Left lobe of liver (tissue), 2 donors: ENCODE data around the gene YAF2. TPM values are rescaled to one million over a fixed set of nuclear protein-coding genes. Genes with fewer than 3 reads are reported as not detected.
"Not testable (repeated sequence)": the region's sequence is repeated elsewhere in the genome, so short reads cannot be mapped to it uniquely, and the experiment has no call there.

Experiments
- ATAC-seq: fragments of 200-7000 bp; cut with Tn5 transposase; one replicate; pipeline ENCODE4 v1.9.1; 2020; ENCODE audit warnings: mild to moderate bottlenecking, moderate library complexity
- DNase-seq: peaks from one replicate; pipeline ENCODE4 v3.0.0-alpha.2; 2020; ENCODE audit warnings: low spot score
- total RNA-seq: library from RNA; stranded (reverse); gene quantifications from one replicate; pipeline ENCODE4 v1.2.1, GENCODE V29; 2021
- donor health status: DM: no; HTN: no; CAD: no; lungs with moderate emphysema.
- donor health status: DM: no; HTN: yes; CAD: no.

The YAF2 gene
- total RNA-seq, 1 donor from 2014 or later = 22.5 TPM

- DNase-seq = no peak
- ATAC-seq = no peak
These were observed 39.0 kb downstream of the YAF2 start for GRCh38 chr12:42199007-42199406.

DNA sequence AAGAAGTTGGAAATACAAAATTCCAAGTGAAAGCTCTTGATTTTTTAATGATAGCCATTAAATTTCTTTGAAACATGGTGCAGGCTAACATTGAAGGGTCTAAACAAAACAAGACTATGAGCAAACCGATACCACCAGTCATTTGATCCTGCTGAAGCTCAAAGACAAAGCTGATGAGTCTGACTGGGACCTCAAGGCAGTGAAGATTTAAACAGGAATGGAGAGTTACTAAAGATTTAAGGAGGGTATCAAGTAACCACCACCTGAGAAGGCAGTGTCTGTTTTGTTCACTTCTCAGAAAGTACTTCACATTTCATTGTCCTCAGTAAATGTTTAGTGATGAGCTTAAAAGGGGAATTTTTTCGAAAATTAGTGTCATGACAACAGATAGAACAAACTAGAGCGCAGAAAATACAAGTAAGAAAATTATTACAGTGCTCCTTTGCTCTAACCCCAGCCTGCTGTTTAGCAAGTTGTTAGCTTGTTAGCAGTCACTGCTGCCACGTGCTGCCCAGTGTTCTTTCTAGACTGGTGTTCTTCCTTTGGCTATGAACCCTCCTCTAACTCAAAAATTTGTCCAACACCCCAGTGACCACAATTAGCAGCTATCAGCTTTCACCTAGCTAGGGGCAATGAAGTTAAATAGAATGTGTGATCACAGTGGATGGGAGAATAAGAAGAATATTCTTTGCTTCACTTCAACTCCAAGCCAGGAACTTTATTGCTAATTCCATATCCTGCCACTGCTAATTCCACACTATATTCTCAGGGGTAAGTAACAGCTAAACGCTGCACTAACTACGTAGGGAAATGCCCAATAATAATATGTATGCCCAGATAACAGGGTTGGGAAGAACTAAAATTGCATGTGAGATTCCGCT is 41.1 kb downstream of the YAF2 start:
- no peak for ATAC-seq
- DNase-seq = no peak

GRCh38 chr12:42192686-42193085 is 45.4 kb downstream of the YAF2 start:
- ATAC-seq = no peak
- no peak for DNase-seq

- DNase-seq (no peak), ATAC-seq (no peak)
These were observed 45.8 kb downstream of the YAF2 start for GRCh38 chr12:42192258-42192657.

GRCh38 chr12:42190376-42190775 is 47.7 kb downstream of the YAF2 start:
- DNase-seq = no peak
- no peak for ATAC-seq

- ATAC-seq = not testable (repeated sequence)
These were observed 49.8 kb downstream of the YAF2 start for GRCh38 chr12:42188275-42188674.

GRCh38 chr12:42187799-42188198 is 50.2 kb downstream of the YAF2 start:
- DNase-seq (no peak), ATAC-seq (no peak)

More at GRCh38 chr12:42188275-42188674, 49.8 kb downstream of the YAF2 start:
- not testable (repeated sequence) for DNase-seq

GRCh38 chr12:42186793-42187192 is 51.3 kb downstream of the YAF2 start:
- no peak for DNase-seq

GRCh38 chr12:42182394-42182793 is 55.7 kb downstream of the YAF2 start:
- DNase-seq (no peak), ATAC-seq (peak; percentile 20)

More at GRCh38 chr12:42186793-42187192, 51.3 kb downstream of the YAF2 start:
- ATAC-seq = no peak

DNA sequence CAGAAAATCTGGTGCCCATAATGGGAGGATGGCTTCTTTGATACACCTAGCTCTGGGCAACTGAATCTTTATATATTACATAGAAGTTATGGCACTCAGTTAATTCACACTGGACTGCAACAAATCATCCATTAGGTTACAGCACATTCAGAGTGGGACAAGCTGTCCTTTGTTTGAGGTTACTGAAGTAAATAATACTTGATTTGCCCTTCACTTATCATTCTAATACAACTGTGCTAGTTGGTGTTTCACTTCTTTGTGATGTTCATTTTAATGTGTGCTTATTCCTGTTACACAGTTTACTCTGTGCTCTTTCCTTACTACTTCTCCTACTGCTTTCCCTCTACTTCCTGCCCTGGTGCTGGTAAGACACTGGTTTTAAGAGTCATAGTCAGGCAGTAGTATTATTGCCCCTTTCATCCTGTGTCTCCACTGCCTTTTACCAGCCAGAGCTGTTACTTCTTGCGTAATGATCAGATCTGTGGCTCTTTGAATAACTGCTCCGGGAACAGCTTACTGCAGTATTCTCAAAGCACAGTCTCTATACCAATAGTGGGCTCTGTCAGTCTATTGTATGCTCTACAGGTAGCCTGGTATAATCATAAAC is 57.0 kb downstream of the YAF2 start:
- DNase-seq (no peak), ATAC-seq (peak; percentile 82)

DNA sequence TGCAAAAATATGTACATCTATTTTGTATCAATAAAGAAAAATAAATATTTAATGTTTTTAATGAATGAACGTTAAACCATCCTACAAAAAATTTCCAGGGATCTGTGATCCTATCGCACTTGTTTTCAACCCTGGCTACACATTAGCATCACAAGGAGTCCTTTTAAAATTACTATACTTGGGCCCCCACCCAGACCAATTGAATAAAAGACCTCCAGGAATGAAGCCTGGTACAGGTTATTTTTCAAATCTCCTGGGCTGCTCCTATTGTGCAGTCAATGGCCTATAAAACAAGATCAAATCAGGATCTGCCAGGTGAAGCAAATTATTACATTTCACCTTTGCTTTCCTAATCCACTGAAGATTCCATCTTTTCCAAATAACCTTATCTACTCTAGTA is 59.9 kb downstream of the YAF2 start:
- no peak for ATAC-seq
- DNase-seq = no peak

DNA sequence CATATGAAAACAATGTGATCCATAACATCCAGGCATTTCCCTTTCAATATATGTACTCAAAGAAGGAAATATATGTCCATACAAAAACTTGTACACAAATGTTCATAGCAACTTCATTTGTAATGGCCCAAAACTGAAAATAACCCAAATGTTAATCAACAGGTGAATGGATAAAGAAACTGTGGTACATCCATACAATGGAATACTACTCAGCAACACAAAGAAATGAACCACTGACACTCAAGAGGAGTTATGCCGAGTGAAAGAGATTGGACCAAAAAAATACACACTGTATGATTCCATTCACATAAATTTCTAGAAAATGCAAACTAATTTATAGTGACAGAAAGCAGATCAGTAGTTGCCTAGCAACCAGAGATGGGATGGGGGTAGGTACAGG is 63.1 kb downstream of the YAF2 start:
- DNase-seq (no peak), ATAC-seq (no peak)

DNA sequence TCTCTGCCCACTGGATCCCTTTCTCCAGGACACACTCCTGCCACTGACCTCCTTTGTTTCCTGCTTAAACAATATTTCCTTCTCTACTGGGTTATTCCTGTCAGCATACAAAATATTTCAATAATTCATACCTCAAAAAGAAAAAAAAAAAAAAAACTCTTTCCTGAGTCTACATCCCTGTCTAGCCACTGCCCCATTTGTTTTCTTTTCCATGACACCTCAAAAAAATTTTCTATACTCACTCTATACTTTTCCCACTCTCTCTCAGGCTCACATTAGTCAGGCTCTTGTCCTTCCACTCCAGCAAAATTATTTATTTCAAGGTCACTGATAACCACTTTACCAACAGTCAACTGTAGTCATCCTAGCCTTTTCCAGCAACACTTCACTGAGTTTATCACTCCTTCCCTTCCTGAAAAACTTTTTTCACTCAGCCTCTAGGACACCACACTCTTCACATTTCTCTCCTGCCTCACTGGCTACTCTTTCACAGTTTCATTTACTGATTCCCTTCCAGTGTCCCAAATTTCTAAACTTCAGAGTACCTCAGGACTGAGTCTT is 64.0 kb downstream of the YAF2 start:
- ATAC-seq = no peak
- no peak for DNase-seq

GRCh38 chr12:42172441-42173210 is 65.4 kb downstream of the YAF2 start:
- no peak for DNase-seq
- no peak for ATAC-seq

GRCh38 chr12:42167711-42168110 is 70.3 kb downstream of the YAF2 start:
- DNase-seq (no peak), ATAC-seq (no peak)

DNA sequence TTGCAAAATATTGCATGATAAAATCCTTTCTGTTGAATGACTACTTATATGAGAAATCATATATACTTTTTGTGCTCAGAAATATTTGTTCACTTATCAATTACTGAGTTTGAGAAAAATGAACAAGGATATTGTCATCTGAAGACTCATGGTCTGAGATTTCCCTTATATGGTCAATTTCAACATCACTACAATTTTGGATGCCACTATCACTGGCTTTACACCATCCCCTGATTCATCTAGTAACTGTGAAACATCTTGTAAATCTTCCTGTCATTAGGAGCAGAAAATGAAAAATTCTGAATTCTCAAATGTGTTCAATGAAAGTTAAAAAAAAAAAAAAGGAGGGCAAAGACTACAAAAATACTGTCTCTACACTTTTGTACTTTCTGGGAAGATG is 71.5 kb downstream of the YAF2 start:
- no peak for ATAC-seq
- DNase-seq = no peak

- DNase-seq = no peak
- peak; percentile 85 for ATAC-seq
These were observed 74.1 kb downstream of the YAF2 start for GRCh38 chr12:42163913-42164312.

GRCh38 chr12:42162965-42163364 is 75.1 kb downstream of the YAF2 start:
- no peak for DNase-seq
- ATAC-seq = no peak

DNA sequence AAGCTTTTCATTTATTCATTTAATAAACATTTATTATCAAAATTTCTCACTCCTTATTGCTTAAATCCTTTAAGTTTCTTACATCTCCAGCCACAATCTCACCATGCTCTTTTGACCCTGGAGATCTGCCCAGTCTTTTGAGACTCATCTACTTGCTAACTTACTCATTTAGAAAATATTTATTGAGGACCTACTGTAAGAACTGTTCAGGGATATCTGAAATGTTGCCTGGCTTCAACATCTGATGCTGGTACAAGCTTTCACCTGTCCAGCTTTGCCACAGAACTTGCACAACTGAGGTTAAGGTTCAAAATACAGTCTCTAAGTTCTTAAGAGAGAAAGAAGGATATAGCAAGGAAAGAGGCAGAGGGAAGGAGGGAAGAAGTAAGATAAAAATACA is 75.9 kb downstream of the YAF2 start:
- DNase-seq = no peak
- ATAC-seq = peak; percentile 75

DNA sequence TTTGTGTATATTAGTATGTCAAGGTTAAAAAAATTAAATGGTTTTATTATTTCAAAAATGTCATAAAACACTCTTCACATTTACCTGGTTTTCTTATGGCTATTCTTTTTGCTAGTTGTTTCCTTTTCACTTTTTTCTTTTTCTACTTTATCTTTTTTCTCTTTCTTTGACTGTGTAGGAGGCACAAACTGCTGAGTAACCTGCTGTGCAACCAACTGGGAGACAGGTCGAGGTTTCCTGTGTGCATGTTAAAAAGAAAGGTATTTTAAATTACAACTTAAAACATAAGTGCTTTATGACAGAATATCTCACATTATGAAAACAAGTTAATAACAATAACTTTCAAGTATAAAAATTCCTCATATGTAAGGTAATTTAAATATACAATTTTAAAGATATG is 76.5 kb downstream of the YAF2 start:
- DNase-seq = no peak
- no peak for ATAC-seq

GRCh38 chr12:42156232-42156631 is 81.8 kb downstream of the YAF2 start:
- no peak for ATAC-seq
- no peak for DNase-seq
